HL-60/S4 treated with retinoic acid at 250 ng/mL for 4 days and 3 days (cell line): Measurements from ENCODE around the gene TBXAS1.

Source experiments
- in situ Hi-C: fragments of 300-500 bp; cut with MboI; formaldehyde crosslinking; loops from 2 replicates; pipeline ENCODE4 v1.7.0; 2022; ENCODE audit warnings: low sequenced_read_pairs

The TBXAS1 gene

GRCh38 chr7:140060243-140060630, 231.2 kb downstream of the TBXAS1 start:
- in situ Hi-C loops: no loop called here

- in situ Hi-C loops: no loop called here
Observed at GRCh38 chr7:140060788-140061606, 231.9 kb downstream of the TBXAS1 start.

GRCh38 chr7:140061607-140061930, 232.5 kb downstream of the TBXAS1 start:
- in situ Hi-C loops: no loop called here

GRCh38 chr7:140062118-140062527, 233.1 kb downstream of the TBXAS1 start:
- in situ Hi-C loops: no loop called here

GRCh38 chr7:140062528-140063299, 233.7 kb downstream of the TBXAS1 start, which contains the start of gene PARP12:
PARP12 (minus strand) TSS chr7:140062951; CDS start chr7:140062847, 104 bp downstream.
- in situ Hi-C loops: no loop called here

- in situ Hi-C loops: no loop called here
Observed at GRCh38 chr7:140067052-140067451, 238.0 kb downstream of the TBXAS1 start.

GRCh38 chr7:140068033-140068432, 239.0 kb downstream of the TBXAS1 start:
- in situ Hi-C loops: no loop called here

GRCh38 chr7:140069298-140069949, 240.4 kb downstream of the TBXAS1 start:
- in situ Hi-C loops: no loop called here
